GM18868 (cell line): ENCODE measurements around the gene MYBPC3.
"Not testable (repeated sequence)": the region's sequence is repeated elsewhere in the genome, so short reads cannot be mapped to it uniquely, and the experiment has no call there.

ENCODE experiments used
- ATAC-seq: cut with Tn5 transposase; IDR thresholded peaks from one replicate; pipeline ENCODE4 v1.9.1; 2021; ENCODE audit warnings: mild to moderate bottlenecking, moderate library complexity; ENCODE audit not compliant: unreplicated experiment

Gene MYBPC3

GRCh38 chr11:47326198-47326597 is 26.3 kb downstream of the MYBPC3 start:
- ATAC-seq, result no peak

- ATAC-seq, result no peak
Observed at GRCh38 chr11:47325271-47326041, 27.0 kb downstream of the MYBPC3 start.

GRCh38 chr11:47324520-47324919 is 28.0 kb downstream of the MYBPC3 start:
- ATAC-seq, result no peak

- no peak for ATAC-seq
Observed at GRCh38 chr11:47318166-47318565, 34.3 kb downstream of the MYBPC3 start.

GRCh38 chr11:47317064-47317828 is 35.3 kb downstream of the MYBPC3 start:
- ATAC-seq, result peak; percentile 75

- ATAC-seq, result not testable (repeated sequence)
Observed at GRCh38 chr11:47316501-47316900, 36.0 kb downstream of the MYBPC3 start.

GRCh38 chr11:47314992-47315391 is 37.5 kb downstream of the MYBPC3 start:
- ATAC-seq, result no peak

- no peak for ATAC-seq
Observed at GRCh38 chr11:47308050-47308823, 44.3 kb downstream of the MYBPC3 start.

GRCh38 chr11:47306484-47306844 is 46.0 kb downstream of the MYBPC3 start:
- ATAC-seq, result no peak

GRCh38 chr11:47305734-47306483 is 46.6 kb downstream of the MYBPC3 start:
- no peak for ATAC-seq

- no peak for ATAC-seq
Observed at GRCh38 chr11:47302853-47303252, 49.6 kb downstream of the MYBPC3 start.

GRCh38 chr11:47299078-47299477 is 53.4 kb downstream of the MYBPC3 start:
- no peak for ATAC-seq

GRCh38 chr11:47296045-47296444 is 56.5 kb downstream of the MYBPC3 start:
- no peak for ATAC-seq

- no peak for ATAC-seq
Observed at GRCh38 chr11:47295385-47295784, 57.1 kb downstream of the MYBPC3 start.

GRCh38 chr11:47289856-47290255 is 62.6 kb downstream of the MYBPC3 start:
- ATAC-seq, result no peak

- ATAC-seq, result no peak
Observed at GRCh38 chr11:47288066-47288465, 64.4 kb downstream of the MYBPC3 start.

GRCh38 chr11:47285969-47286770 is 66.3 kb downstream of the MYBPC3 start:
- ATAC-seq, result no peak

- no peak for ATAC-seq
Observed at GRCh38 chr11:47284151-47284550, 68.4 kb downstream of the MYBPC3 start.

- ATAC-seq, result no peak
Observed at GRCh38 chr11:47282462-47282861, 70.0 kb downstream of the MYBPC3 start.
